Hippocampal formation (tissue), 2 donors: ENCODE measurements around the gene PRSS50.
"Not testable (repeated sequence)": the region's sequence is repeated elsewhere in the genome, so short reads cannot be mapped to it uniquely, and the experiment has no call there.

Experiments
- DNase-seq, 2 donors: peaks; one replicate each; lab custom pipeline; 2025; lab: John Stamatoyannopoulos, UW

PRSS50 gene

GRCh38 chr3:46717447-46718231 lies at the start of gene PRSS50:
Gene PRSS50 (minus strand): TSS chr3:46717869. CDS start chr3:46717824, 45 bp downstream.
- no peak for DNase-seq

DNA sequence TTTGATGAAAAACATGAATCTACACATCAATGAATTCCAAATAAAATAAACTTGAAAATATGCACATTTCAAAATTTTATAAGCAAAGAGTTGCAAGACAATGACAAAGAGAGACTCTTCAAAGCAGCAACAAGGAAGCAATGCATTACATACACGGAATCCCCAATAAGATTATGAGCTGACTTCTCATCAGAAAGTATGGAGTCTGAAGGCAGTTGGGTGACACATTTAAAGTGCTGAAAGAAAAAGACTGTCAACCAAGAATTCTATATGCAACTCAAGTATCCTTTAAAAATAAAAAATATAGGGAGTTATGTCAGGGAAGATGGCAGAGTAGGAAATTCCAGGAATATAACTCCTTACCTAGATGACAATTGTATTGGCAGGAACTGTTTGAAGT lies 46.5 kb upstream of the PRSS50 start:
- DNase-seq, result no peak

- no peak for DNase-seq
Observed at GRCh38 chr3:46763178-46763577, 45.5 kb upstream of the PRSS50 start.

DNA sequence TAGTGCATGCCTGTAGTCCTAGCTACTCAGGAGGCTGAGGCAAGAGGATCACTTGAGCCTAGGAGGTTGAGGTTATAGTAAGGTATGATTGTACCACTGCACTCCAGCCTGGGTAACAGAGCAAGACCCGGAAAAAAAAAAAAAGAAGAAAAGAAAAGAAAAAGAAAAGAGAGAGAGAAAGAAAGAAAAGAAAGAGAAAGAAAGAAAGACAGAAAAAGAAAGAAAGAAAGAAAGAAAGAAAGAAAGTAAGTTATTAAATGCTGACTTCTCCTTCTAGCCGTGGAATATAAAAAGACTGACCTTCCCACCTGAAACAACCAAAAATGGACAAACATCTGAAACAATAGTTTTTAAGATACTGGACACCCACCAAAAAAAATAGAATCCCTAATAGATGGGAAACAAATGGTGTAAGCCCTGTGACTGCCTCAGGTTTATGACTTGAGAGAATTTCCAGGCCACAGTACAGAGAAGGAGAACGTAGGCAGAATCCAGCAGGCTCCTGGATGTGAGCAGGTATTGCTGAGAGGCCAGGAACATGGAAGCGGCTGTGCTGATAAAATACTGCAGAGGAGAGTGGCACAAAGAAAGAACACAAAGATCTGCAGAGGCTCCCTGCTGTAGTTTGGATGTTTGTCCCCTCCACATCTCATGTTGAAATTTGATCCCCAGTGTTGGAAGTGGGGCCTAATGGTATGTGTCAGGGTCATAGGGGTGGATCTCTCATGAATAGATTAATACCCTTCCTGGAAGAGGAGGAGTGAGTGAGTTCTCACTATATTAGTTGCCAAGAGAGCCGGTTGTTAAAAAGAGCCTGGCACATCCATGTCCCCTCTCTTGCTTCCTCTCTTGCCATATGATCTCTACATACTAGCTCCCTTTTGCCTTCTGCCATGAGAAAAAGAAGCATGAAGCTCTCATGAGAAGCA lies 41.8 kb upstream of the PRSS50 start:
- DNase-seq, result no peak

DNA sequence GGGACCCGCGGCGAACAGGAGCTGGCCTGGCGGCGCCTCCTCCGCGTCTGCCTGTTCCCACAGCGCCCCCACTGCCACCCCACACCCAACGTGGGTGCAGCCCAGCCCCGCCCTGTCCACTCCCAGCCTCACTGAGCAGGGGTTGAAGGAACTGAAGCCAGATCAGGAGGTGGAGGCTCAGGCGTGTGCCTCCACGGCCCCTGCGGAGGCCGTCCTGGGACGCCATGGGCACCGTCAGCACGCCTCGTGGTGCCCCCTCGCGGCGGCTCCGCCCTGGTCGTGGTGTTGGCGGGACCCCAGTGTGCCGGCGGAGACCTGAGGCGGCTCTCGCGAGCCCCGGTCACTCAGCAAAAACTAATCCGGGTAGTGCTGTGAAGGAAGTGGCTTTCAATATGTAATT lies 39.0 kb upstream of the PRSS50 start:
- no peak for DNase-seq

DNA sequence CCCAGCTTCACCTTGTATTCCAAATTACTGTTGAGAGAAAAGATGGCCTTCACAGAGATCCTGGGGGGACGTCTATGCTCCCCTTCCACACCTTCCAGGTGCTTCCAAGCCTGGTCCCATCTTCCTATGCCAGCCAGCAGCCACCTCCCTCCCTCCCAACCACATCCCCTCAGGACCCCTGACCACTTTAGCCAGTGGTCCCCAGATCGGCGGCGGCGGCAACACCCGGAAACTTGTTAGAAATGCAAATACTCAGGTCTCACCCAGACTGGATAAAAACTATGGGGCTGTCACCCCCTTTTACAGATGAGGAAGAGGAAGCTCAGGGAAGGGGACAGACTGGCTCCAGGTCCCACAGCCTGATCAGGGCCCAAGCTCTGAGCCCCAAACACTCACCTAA lies 38.0 kb upstream of the PRSS50 start:
- DNase-seq, result no peak

GRCh38 chr3:46753127-46753526 lies 35.5 kb upstream of the PRSS50 start:
- not testable (repeated sequence) for DNase-seq

DNA sequence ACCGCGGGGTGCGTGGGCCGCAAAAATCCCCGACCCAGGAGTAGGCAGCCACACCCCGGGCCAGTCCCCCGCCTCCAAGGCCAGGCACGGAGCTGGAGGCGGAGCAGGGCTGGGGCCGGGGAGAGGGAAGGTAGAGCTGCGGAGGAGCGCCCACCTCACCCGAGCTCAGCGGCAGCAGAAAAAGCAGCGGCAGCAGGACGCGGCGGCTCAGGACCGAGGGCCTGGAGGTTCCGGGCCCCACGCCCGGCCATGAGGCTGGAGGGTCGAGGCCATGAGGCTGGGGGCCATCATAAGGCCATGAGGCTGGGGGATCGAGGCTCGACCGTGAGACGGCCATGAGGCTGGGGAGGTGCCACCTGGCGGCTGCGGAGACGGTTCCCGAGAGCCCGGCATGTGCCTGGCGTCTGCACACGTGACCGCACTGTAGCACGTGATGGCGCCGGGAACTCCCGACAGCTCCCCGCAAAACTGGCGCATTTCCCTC lies 32.9 kb upstream of the PRSS50 start:
- no peak for DNase-seq

DNA sequence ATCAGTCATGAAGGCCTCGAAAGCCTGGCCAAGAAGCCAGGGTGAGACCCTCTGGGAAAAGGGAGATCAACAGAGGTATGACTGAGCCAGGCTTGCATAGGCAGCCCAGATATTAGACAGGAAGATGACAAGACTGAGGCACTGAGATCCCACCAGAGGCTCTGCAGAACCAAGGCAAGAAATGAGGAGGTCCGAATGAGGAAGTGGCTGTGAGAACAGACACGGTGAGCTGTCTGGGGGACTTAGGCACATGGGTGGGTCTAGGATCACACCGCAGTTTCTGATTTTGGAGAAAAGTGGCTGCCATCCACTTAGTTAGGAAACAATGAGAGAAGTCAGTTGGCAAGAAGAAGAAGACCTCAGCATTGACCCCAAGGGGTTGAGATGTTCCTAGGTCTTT lies 31.5 kb upstream of the PRSS50 start:
- no peak for DNase-seq

DNA sequence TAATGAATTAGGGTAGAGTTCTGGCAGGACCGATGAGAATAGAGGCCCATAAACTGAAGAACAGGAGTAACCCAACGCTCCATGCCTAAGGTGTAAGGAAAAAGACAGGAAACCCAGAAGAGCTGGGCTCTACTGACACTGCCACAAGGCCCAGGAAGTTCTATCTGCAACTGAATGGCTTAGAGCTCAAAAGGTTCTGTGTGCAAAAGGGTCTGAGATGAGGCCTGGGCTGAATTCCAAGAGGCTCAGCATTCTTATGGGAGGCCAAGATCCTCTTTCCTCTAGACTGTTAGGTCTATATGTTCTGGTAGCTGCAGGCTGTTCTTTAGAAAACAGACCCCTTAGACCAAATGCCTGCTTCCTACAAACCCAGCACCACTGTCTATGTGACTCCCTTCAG lies 30.5 kb upstream of the PRSS50 start:
- DNase-seq, result no peak

DNA sequence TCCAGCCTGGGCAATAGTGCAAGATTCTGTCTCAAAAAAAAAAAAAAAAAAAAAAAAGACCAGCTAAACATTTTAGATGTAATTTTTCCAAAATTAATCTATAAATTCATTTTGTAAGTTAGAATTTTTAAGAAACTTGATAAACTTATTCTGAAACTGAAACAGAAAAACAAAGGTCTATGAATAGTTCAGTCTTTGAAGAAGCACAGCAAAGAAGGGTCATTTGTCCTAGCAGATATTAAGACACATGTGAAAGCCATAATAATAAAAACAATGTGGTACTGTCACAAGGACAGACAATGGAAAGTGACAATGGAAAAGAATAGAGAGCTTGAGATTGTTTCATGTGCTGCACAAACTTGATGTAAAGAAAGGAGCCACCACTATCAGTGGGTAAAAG lies 29.0 kb upstream of the PRSS50 start:
- DNase-seq, result no peak

GRCh38 chr3:46742992-46743585 lies 25.4 kb upstream of the PRSS50 start:
- no peak for DNase-seq

GRCh38 chr3:46739565-46739964 lies 21.9 kb upstream of the PRSS50 start:
- not testable (repeated sequence) for DNase-seq

GRCh38 chr3:46737329-46737731 lies 19.7 kb upstream of the PRSS50 start:
- no peak for DNase-seq

DNA sequence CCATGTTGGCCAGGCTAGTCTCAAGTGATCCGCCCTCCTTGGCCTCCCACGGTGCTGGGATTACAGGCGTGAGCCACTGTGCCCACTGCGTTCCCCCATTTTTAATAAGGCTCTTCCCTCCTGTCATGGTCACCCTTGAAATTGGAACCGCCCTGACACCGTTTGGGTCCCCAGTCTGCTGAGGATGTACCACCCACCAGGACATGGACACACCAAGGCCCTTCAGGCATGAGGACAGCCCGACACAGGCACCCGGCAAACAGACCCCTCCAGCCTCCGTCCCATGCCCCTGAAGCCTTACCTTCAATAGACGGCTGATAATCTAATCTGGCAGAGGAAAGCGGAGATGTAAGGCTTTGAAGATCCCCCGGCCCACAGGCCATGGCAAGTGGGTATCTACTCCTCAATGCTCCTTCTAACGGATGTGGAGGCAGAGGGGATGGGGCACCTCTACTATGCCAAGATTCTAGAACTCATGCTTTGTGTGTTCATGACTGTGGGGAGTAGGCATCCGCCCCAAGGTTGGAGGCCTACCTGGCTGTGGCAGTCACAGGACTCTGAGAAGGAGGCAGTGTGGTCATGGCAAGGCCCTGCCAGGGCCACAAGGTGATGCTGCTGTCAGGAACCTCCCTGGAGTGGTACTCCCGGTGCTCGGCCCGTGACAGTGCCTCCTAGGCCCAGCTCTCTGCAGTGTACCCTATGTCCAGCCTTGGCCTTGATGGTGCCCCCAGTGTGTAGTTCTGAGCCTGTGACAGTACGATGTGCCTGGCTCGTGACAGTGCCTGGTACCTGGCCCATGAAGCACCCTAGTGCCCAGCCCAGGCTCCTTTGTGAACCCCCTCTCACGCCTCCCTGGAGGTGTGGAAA lies 18.6 kb upstream of the PRSS50 start:
- DNase-seq, result no peak

DNA sequence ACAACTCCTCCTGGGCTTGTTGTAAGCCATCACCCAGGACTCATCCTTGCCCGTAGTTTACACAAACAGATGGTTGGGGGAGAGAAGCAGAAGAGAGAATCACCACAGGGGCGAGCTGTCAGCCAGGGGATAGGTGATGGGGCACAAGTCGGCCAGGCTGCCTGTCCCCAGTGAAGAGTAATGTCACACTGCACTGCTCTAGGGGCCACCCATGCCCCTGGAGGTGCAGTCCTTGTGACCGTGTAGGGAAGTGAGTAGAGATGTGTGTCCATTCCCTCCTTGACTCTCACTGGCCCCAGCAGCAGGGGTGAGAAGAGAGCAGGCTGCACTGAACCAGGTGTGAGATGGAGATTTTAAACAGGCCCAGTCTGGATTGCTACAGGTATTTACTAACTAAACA lies 17.1 kb upstream of the PRSS50 start:
- no peak for DNase-seq

DNA sequence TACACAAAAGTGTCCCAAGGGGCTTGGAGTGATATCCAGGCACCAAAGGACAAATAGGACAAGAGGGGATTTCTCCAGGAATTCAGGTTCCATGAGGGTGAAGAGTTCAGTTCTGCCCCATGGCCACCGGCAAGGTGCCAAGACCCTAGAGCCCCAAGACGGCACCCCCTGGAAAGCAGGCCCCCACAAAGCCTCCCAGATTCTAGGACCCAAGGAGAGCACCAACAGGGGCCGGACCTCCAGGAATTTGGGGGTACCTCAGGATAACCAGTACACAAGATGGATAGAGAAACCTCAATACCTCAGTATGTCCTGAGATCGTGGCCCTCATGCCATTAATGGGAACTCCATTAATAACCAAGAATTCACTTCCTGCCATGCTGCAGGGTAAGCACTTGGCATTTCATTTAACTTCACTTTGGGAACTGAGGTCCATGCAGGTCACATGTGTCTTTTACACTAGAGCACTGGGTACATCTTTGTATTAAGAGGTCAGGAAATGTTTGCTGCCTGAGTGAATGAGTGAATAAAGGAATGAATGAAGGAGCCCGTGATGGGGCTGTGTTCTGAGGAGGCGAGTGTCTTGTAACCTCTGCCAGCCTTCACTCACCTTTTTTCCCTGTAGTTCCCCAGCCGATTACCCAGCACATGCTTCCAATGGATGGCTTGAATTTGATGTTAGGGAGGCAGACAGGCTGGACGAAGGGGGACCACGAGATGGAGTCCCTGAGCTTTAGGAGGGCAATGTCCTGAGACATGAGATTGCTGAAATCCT lies 15.5 kb upstream of the PRSS50 start:
- no peak for DNase-seq

DNA sequence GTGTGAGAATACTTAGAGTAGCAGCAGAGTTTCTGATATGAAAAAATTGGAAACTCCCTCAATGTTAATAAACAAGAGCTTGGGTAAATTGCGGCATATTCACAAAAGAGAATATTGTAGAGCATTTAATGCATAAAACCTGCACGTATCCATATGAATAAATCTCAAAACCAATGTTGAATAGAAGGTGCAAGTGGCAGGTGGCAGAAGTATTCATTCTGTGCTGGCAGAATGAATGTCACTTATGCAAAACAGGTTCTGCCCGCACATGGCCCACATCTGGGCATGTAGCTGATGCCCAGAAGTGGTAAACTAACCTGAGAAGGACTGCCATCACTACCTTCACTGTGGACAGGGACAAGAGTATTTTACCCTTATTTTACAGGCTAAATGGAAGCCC lies 14.1 kb upstream of the PRSS50 start:
- DNase-seq, result no peak

DNA sequence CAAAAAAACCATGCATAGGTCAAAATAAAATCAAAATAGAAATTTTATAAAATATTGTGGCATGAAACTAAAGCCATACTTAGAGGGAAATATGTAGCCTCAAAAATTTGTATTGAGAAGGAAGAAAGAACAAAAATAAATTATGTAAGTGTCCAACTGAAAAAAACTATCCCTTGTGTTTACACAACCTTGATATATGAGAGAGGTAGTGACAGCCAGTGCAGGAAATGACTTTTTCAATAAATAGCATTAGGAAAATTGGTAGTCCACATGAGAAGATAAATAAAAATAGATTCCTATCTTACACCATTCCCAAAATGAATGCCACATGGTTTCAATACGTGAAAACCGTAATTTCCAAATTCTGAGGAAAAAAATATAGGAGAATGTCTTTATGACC lies 13.2 kb upstream of the PRSS50 start:
- DNase-seq, result no peak

DNA sequence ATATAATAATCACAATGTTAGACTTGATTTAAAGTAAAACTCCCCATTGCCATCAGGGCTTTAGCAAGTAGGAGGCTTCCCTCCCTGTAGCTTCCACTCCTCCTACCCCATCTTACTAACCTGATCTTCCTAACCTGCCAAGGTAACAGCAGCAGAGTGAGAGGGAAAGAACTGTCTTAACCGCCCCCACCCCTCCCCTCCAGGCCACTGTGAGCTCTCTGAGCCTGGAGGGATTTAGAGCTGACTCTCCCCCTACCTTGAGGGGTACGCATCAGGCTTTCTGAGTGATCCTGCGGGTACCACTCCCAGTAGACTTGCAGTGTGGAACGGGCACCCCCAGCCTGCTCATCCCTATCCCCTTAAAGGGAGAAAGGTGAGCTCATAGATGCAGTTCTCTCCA lies 11.4 kb upstream of the PRSS50 start:
- no peak for DNase-seq
